Karpas-422 (cell line): ENCODE measurements around the gene ADPRM. TPM values are rescaled to one million over a fixed set of nuclear protein-coding genes. Genes with fewer than 3 reads are reported as not detected.
"Not testable (repeated sequence)": the region's sequence is repeated elsewhere in the genome, so short reads cannot be mapped to it uniquely, and the experiment has no call there.

Experiments used
- DNase-seq: peaks from one replicate; pipeline ENCODE4 v3.0.0-alpha.2; 2015
- H2AFZ ChIP-seq: fragments of 200-600 bp; sonication (generic); 2 replicates; pipeline ENCODE4 v1.6.1; 2014; ENCODE audit warnings: antibody characterized with exemption, low read length, mixed read lengths
- H3K27ac ChIP-seq: fragments of 200-600 bp; sonication (generic); 2 replicates; pipeline ENCODE4 v1.5.1; 2014; ENCODE audit warnings: mild to moderate bottlenecking, low read length, moderate library complexity
- H3K27me3 ChIP-seq: fragments of 200-600 bp; sonication (generic); 2 replicates; pipeline ENCODE4 v1.6.1; 2014; ENCODE audit warnings: low read length, mixed read lengths
- H3K36me3 ChIP-seq: fragments of 200-600 bp; sonication (generic); 2 replicates; pipeline ENCODE4 v1.6.1; 2014; ENCODE audit warnings: low read length, mixed read lengths; ENCODE audit not compliant: insufficient read depth
- H3K4me1 ChIP-seq: fragments of 200-600 bp; sonication (generic); 2 replicates; pipeline ENCODE4 v1.6.1; 2014; ENCODE audit warnings: mild to moderate bottlenecking, low read length, mixed read lengths
- H3K4me2 ChIP-seq: fragments of 200-600 bp; sonication (generic); 2 replicates; pipeline ENCODE4 v1.6.1; 2014; ENCODE audit warnings: low read length, low read depth, mild to moderate bottlenecking; ENCODE audit not compliant: poor library complexity, severe bottlenecking
- H3K4me3 ChIP-seq: fragments of 200-600 bp; sonication (generic); 2 replicates; pipeline ENCODE4 v1.5.1; 2014; ENCODE audit warnings: mild to moderate bottlenecking, antibody characterized with exemption, low read length, mixed read lengths
- H3K79me2 ChIP-seq: fragments of 200-600 bp; sonication (generic); 2 replicates; pipeline ENCODE4 v1.6.1; 2014; ENCODE audit warnings: mild to moderate bottlenecking, low read length, mixed read lengths
- H3K9ac ChIP-seq: fragments of 200-600 bp; sonication (generic); 2 replicates; pipeline ENCODE4 v1.6.0; 2014; ENCODE audit warnings: low read length
- H3K9me2 ChIP-seq: fragments of 200-600 bp; sonication (generic), shearing (Covaris generic); replicated peaks from 2 replicates; pipeline ENCODE4 v1.6.0; 2014; ENCODE audit warnings: mild to moderate bottlenecking, low read length, moderate library complexity; ENCODE audit not compliant: insufficient read depth
- H3K9me3 ChIP-seq: fragments of 300-700, 200-600 bp; sonication (generic); 2 replicates; pipeline ENCODE4 v1.6.1; 2014; ENCODE audit warnings: low read length, mixed read lengths
- H4K20me1 ChIP-seq: fragments of 200-600 bp; sonication (generic); 2 replicates; pipeline ENCODE4 v1.6.1; 2014; ENCODE audit warnings: mild to moderate bottlenecking, antibody characterized with exemption, low read length, low read depth; ENCODE audit not compliant: insufficient read depth
- total RNA-seq: library from RNA; depleted of rRNA; stranded (reverse); fragments of >200 nt; shearing (Covaris generic); gene quantifications from 2 replicates; pipeline ENCODE4 v1.2.3, GENCODE V29; 2014; ENCODE audit warnings: low replicate concordance

Gene ADPRM
- total RNA-seq, 1 experiment from 2014 or later, result 7.8 TPM

DNA sequence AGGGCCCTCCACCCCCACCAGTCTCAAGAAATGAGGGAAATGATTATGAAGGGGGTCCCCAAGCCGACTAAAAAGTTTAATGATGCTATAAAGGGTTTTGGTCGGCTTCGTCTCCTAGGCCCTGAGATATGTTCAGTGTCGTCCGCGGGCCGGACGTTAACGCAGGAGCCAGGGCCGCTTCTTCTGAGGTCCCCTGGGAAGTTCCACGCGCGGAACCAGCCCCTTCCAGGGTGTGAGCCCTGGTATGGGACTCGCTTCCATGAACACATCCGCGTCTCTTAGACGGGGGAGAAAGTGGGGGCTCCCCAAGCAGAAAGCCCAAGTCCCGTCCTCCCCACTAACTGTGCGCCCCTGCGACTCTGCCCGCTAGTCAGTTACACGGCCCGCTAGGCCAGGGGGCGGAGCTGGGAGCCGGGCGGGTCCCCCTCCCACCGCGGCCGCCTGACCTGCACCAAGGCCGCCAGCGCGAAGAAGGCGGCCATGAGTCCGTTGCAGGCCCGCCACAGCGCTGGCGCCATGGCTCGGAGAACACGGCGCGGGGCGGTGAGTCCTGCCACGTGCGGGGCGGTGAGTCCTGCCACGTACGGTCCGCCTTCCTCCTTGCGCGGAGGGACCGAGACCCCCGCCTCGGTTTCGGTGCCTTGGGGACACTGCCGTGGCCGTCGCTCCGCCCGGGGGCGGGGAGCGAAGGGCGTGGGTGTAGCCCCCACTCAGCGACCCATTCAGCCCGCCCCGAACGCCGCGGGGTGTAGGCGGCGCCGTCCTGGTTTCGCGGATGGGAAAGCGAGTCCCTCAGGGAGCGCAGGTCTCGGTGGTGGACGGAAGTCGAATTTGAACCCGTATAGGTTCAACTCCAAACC, 32.2 kb downstream of the ADPRM start, which contains the start of gene TMEM220:
TMEM220 (minus strand) TSS at position 690 of the 860 bp plus-strand sequence; CDS start at position 518, 172 bp downstream.
- no peak within 1 kb of the TSS for H3K27ac ChIP-seq
- no peak within 1 kb of the TSS for H3K4me3 ChIP-seq
- no peak for DNase-seq
- peaks cover 12% of the 10 kb centered on the region for H3K4me1 ChIP-seq
- no peaks in the 10 kb centered on the region for H3K9me2 ChIP-seq
- no peak within 1 kb of the TSS for H2AFZ ChIP-seq
- no peaks in the 10 kb centered on the region for H3K27me3 ChIP-seq
- no peaks in the 10 kb centered on the region for H3K79me2 ChIP-seq
- H3K36me3 ChIP-seq, result no peaks in the 10 kb centered on the region
- no peak within 1 kb of the TSS for H3K4me2 ChIP-seq
- no peak within 1 kb of the TSS for H3K9ac ChIP-seq
- H4K20me1 ChIP-seq, result no peaks in the 10 kb centered on the region
- no peaks in the 10 kb centered on the region for H3K9me3 ChIP-seq

DNA sequence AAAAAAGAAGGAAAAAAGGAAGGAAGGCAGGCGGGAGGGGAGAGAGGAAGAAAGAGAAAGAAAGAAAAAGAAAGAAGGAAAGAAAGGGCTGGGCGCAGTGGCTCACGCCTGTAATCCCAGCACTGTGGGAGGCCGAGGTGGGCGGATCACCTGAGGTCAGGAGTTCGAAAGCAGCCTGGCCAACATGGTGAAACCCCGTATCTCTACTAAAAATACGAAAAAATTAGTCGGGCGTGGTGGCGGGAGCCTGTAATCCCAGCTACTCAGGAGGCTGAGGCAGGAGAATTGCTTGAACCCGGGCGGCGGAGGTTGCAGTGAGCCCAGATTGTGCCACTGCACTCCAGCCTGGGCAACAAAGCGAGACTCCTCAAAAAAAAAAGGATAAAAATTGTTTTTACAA, 32.9 kb downstream of the ADPRM start:
- not testable (repeated sequence) for H3K4me3 ChIP-seq, DNase-seq, H3K27ac ChIP-seq, H3K36me3 ChIP-seq, H3K9ac ChIP-seq, H3K79me2 ChIP-seq, H3K9me3 ChIP-seq, H4K20me1 ChIP-seq, H2AFZ ChIP-seq, H3K9me2 ChIP-seq, H3K27me3 ChIP-seq, H3K4me2 ChIP-seq
- peaks cover 12% of the 10 kb centered on the region for H3K4me1 ChIP-seq

DNA sequence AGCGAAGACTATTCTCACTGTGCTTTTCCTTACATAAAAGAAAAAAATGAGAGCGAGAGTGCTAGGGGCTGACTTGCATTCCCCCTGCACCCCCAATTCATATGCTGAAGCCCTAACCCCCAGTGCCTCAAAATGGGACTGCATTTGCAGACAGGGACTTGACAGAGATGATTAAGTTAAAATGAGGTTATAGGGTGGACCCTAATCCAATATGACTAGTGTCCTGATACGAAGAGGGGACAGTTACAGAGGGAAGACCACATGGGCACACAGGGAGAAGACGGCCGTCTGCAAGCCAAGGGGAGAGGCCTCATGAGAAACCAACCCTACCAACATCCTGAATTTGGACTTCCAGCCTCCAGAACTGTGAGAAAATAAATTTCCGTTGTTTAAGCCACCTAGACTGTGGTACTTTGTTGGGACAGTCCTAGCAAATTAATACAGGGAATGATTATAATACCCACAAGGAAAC, 34.0 kb downstream of the ADPRM start:
- no peak overlapping the region for H3K27ac ChIP-seq
- no peaks in the 10 kb centered on the region for H3K9me2 ChIP-seq
- no peaks in the 10 kb centered on the region for H3K27me3 ChIP-seq
- H3K4me1 ChIP-seq, result peaks cover 10% of the 10 kb centered on the region
- no peak for DNase-seq
- H3K36me3 ChIP-seq, result no peaks in the 10 kb centered on the region
- H3K4me2 ChIP-seq, result no peak overlapping the region
- H2AFZ ChIP-seq, result no peak overlapping the region
- no peak overlapping the region for H3K9ac ChIP-seq
- no peaks in the 10 kb centered on the region for H4K20me1 ChIP-seq
- H3K4me3 ChIP-seq, result no peak overlapping the region
- no peaks in the 10 kb centered on the region for H3K79me2 ChIP-seq
- H3K9me3 ChIP-seq, result no peaks in the 10 kb centered on the region

DNA sequence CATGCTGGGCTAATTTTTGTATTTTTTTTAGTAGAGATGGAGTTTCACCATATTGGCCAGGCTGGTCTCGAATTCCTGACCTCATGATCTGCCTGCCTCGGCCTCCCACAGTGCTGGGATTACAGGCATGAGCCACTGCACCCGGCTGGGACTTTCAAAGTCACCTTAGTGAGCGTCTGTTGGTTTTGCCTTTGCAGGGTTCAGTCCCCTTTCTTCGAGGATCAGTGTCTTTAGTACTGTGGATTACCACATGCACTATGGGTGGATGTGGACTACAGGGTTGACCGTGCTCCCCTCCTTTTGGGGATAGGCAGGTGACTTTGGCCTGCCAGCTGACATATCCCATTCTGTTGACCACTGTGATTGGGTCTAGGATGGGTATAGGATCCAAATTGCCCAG, 34.7 kb downstream of the ADPRM start:
- not testable (repeated sequence) for H3K9me2 ChIP-seq, H3K4me1 ChIP-seq, H3K4me2 ChIP-seq, H3K36me3 ChIP-seq, H3K79me2 ChIP-seq, H3K27me3 ChIP-seq, H4K20me1 ChIP-seq, H3K9me3 ChIP-seq, H2AFZ ChIP-seq, H3K9ac ChIP-seq, H3K4me3 ChIP-seq, DNase-seq, H3K27ac ChIP-seq

DNA sequence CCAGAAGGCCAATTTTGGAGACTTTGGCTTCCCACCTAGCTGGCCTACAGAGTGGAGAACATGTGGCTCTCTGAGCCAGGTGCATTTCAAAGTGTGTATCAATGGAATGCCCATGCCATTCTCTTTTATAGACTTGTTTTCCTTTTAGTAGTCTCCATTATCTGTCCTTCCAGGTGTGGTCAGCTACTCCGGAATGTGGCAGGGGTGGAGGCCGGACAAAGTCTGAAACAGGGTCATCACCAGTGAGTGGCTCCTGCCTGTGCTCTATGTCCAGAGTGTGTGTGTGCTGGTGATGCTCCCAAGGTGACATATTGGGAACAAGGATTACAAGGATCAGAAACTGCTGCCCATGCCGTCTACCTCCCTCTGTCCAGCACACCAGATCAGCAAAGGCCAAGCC, 36.3 kb downstream of the ADPRM start:
- Histone ChIP-seq H3K4me1 (peaks cover 9% of the 10 kb centered on the region), H3K4me2 (no peak overlapping the region), H3K9me2 (no peaks in the 10 kb centered on the region), H2AFZ (no peak overlapping the region), H3K27ac (no peak overlapping the region), H3K27me3 (no peaks in the 10 kb centered on the region), H3K36me3 (no peaks in the 10 kb centered on the region), H3K9ac (no peak overlapping the region), H3K9me3 (no peaks in the 10 kb centered on the region), H4K20me1 (no peaks in the 10 kb centered on the region), H3K79me2 (no peaks in the 10 kb centered on the region), H3K4me3 (no peak overlapping the region)
- DNase-seq, result no peak

- no peaks in the 10 kb centered on the region for H3K27me3 ChIP-seq
- no peaks in the 10 kb centered on the region for H4K20me1 ChIP-seq
- no peaks in the 10 kb centered on the region for H3K36me3 ChIP-seq
Observed at GRCh38 chr17:10735251-10735650, 37.9 kb downstream of the ADPRM start.

DNA sequence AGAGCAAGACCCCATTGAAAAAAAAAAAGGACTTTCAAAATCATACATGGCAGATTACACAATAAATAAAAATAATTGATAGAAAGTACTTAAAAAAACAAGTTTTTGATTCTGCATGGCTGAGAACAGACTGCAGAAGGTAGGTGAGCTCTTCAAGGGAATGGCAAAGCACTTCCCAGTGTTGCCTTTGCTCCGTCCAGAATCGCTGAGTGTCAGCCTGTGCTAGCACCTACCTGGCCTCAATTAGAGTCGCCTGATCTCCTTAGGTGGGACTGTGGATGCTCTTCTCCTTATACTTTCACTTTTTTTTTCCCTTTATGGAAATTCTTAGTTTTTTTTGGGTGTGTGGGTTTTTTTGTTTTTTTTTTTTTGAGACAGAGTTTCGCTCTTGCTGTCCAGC, 38.4 kb downstream of the ADPRM start:
- no peak for DNase-seq
- H3K9me3 ChIP-seq, result no peaks in the 10 kb centered on the region
- H3K27me3 ChIP-seq, result no peaks in the 10 kb centered on the region
- H4K20me1 ChIP-seq, result no peaks in the 10 kb centered on the region
- no peaks in the 10 kb centered on the region for H3K79me2 ChIP-seq
- H3K4me2 ChIP-seq, result no peak overlapping the region
- H3K27ac ChIP-seq, result no peak overlapping the region
- no peaks in the 10 kb centered on the region for H3K36me3 ChIP-seq
- H3K4me3 ChIP-seq, result no peak overlapping the region
- H3K9ac ChIP-seq, result no peak overlapping the region
- H3K9me2 ChIP-seq, result no peaks in the 10 kb centered on the region
- no peak overlapping the region for H2AFZ ChIP-seq
- peaks cover 9% of the 10 kb centered on the region for H3K4me1 ChIP-seq

More at GRCh38 chr17:10735251-10735650, 37.9 kb downstream of the ADPRM start:
- H3K4me2 ChIP-seq, result no peak overlapping the region
- H3K4me1 ChIP-seq, result peaks cover 9% of the 10 kb centered on the region
- no peaks in the 10 kb centered on the region for H3K9me2 ChIP-seq
- no peak overlapping the region for H3K9ac ChIP-seq
- H3K4me3 ChIP-seq, result no peak overlapping the region
- no peaks in the 10 kb centered on the region for H3K79me2 ChIP-seq
- H3K27ac ChIP-seq, result no peak overlapping the region
- H3K9me3 ChIP-seq, result no peaks in the 10 kb centered on the region
- H2AFZ ChIP-seq, result no peak overlapping the region
- DNase-seq, result no peak

GRCh38 chr17:10737168-10737622, 39.8 kb downstream of the ADPRM start:
- Histone ChIP-seq H3K36me3 (no peaks in the 10 kb centered on the region), H3K4me3 (no peak overlapping the region), H4K20me1 (no peaks in the 10 kb centered on the region), H3K9me3 (no peaks in the 10 kb centered on the region), H3K9ac (no peak overlapping the region), H3K4me1 (peaks cover 9% of the 10 kb centered on the region), H3K79me2 (no peaks in the 10 kb centered on the region), H3K27me3 (no peaks in the 10 kb centered on the region), H3K4me2 (no peak overlapping the region), H3K9me2 (no peaks in the 10 kb centered on the region), H2AFZ (no peak overlapping the region), H3K27ac (no peak overlapping the region)
- peak; percentile 67 for DNase-seq
